CD4-positive, alpha-beta memory T cell (primary cell): ENCODE measurements around the gene SOX9. TPM values are rescaled to one million over a fixed set of nuclear protein-coding genes. Genes with fewer than 3 reads are reported as not detected.

Source experiments
- CTCF ChIA-PET: fragments of 350-600 bp; sonication (Branson Sonifier 250); formaldehyde crosslinking; loops from one replicate; lab custom pipeline; 2021; ENCODE audit warnings: inconsistent platforms; ENCODE audit not compliant: partially characterized antibody; lab: Charles Lee
- POLR2A ChIA-PET: fragments of 350-600 bp; sonication (Branson Sonifier 250); formaldehyde crosslinking; loops from one replicate; lab custom pipeline; 2021; ENCODE audit not compliant: partially characterized antibody; lab: Charles Lee
- DNase-seq, 5 donors: peaks; one replicate each; pipeline versions ENCODE4 v3.0.0 to v3.0.0-alpha.2; 2020 to 2022; ENCODE audit warnings: mixed read lengths in 1 of 5
- H3K27ac ChIP-seq: one replicate; pipeline ENCODE4 v1.7.0; 2013; ENCODE audit warnings: low read depth, low read length
- H3K27me3 ChIP-seq: 2 replicates; pipeline ENCODE4 v1.7.0; 2013; ENCODE audit warnings: mild to moderate bottlenecking, low read length, moderate library complexity; ENCODE audit not compliant: insufficient read depth
- H3K36me3 ChIP-seq: 2 replicates; pipeline ENCODE4 v1.7.0; 2013; ENCODE audit warnings: mild to moderate bottlenecking, low read length, moderate library complexity; ENCODE audit not compliant: insufficient read depth
- H3K4me1 ChIP-seq: 2 replicates; pipeline ENCODE4 v1.7.0; 2013; ENCODE audit warnings: mild to moderate bottlenecking, low read length, moderate library complexity; ENCODE audit not compliant: insufficient read depth
- H3K4me3 ChIP-seq, 2 donors: one replicate each; pipeline ENCODE4 v1.7.0; 2013; ENCODE audit warnings: low read length in 2 of 2, mild to moderate bottlenecking in 1 of 2
- H3K9me3 ChIP-seq, 2 donors: one replicate each; pipeline ENCODE4 v1.7.0; 2013; ENCODE audit warnings: low read length in 2 of 2, control low read depth in 1 of 2; ENCODE audit not compliant: control insufficient read depth in 1 of 2
- H3K27ac Mint-ChIP-seq, 7 donors: one replicate each; pipeline ENCODE4 v1.8.0; 2020 to 2021; ENCODE audit warnings: mixed read lengths in 7 of 7, mild to moderate bottlenecking in 6 of 7, inconsistent platforms in 3 of 7, moderate library complexity in 3 of 7
- H3K27me3 Mint-ChIP-seq, 2 donors: one replicate each; pipeline ENCODE4 v1.8.0; 2020 to 2021; ENCODE audit warnings: mixed read lengths in 2 of 2
- H3K36me3 Mint-ChIP-seq, 2 donors: one replicate each; pipeline ENCODE4 v1.8.0; 2020 to 2021; ENCODE audit warnings: mixed read lengths in 2 of 2, inconsistent platforms in 1 of 2, mild to moderate bottlenecking in 1 of 2
- H3K4me1 Mint-ChIP-seq, 4 donors: one replicate each; pipeline ENCODE4 v1.8.0; 2020 to 2021; ENCODE audit warnings: mixed read lengths in 4 of 4, mild to moderate bottlenecking in 1 of 4
- H3K4me3 Mint-ChIP-seq, 8 donors: one replicate each; pipeline ENCODE4 v1.8.0; 2020 to 2021; ENCODE audit warnings: mixed read lengths in 8 of 8, mild to moderate bottlenecking in 7 of 8, moderate library complexity in 6 of 8, inconsistent platforms in 3 of 8
- H3K9me3 Mint-ChIP-seq, 8 donors: one replicate each; pipeline ENCODE4 v1.8.0; 2020 to 2021; ENCODE audit warnings: mixed read lengths in 8 of 8, mild to moderate bottlenecking in 5 of 8, inconsistent platforms in 3 of 8, moderate library complexity in 1 of 8
- intact Hi-C: fragments of 100-400 bp; cut with micrococcal nuclease; formaldehyde crosslinking; loops from one replicate; pipeline ENCODE4 v1.15.1; 2023
- polyA plus RNA-seq, 2 donors: library from polyadenylated mRNA; unstranded; fragments of 300-500 nt; fragmentation: Illumina TruSeq; gene quantifications; one replicate each; pipeline ENCODE4 v1.2.3, GENCODE V29; 2021
- total RNA-seq, 2 experiments: library from RNA; stranded (reverse); gene quantifications; one replicate each; pipeline ENCODE4 v1.2.3, GENCODE V29; 2021

Gene SOX9
- not detected for total RNA-seq
- not detected for polyA plus RNA-seq

- DNase-seq: no peak
- intact Hi-C loops: no loop called here
- CTCF ChIA-PET: interaction anchor here (1.3 kb wide), 1 partner anchor 9 kb away, joined by 3 read pairs; no protein-coding TSS in a partner anchor
Observed at GRCh38 chr17:72120642-72121163, at the start of gene SOX9. Gene SOX9 (plus strand): TSS chr17:72121020. CDS start chr17:72121392, 372 bp downstream.

GRCh38 chr17:72071330-72071729 lies 49.5 kb upstream of the SOX9 start:
- H3K4me3 Mint-ChIP-seq: no peak overlapping the region
- Histone ChIP-seq H3K27ac (no peak overlapping the region), H3K9me3 (no peaks in the 10 kb centered on the region), H3K4me3 (no peak overlapping the region), H3K4me1 (no peaks in the 10 kb centered on the region), H3K27me3 (no peaks in the 10 kb centered on the region), H3K36me3 (no peaks in the 10 kb centered on the region)
- H3K27ac Mint-ChIP-seq: no peak overlapping the region
- H3K36me3 Mint-ChIP-seq: no peaks in the 10 kb centered on the region
- peaks cover 0 to 2% of the 10 kb centered on the region in 2 donors for H3K27me3 Mint-ChIP-seq
- no peak for DNase-seq
- ChIA-PET CTCF (no interaction called here), POLR2A (no interaction called here)
- no peaks in the 10 kb centered on the region for H3K4me1 Mint-ChIP-seq
- intact Hi-C loops: no loop called here
- peaks cover 0 to 4% (median under 1%) of the 10 kb centered on the region in 8 donors for H3K9me3 Mint-ChIP-seq

More at GRCh38 chr17:72120642-72121163, at the start of gene SOX9:
- H3K27ac Mint-ChIP-seq: peak within 1 kb of the TSS in 1 of 7 donors; percentile 69
- peaks cover 7% of the 10 kb centered on the region for H3K4me1 ChIP-seq
- no peaks in the 10 kb centered on the region for H3K36me3 ChIP-seq
- POLR2A ChIA-PET: no interaction called here
- no peaks in the 10 kb centered on the region for H3K9me3 ChIP-seq
- peak within 1 kb of the TSS in 6 of 8 donors; percentile 34 to 57 (median 48) for H3K4me3 Mint-ChIP-seq
- peaks cover 5 to 48% (median 14%) of the 10 kb centered on the region in 4 donors for H3K4me1 Mint-ChIP-seq
- H3K27me3 Mint-ChIP-seq: peaks cover 37 to 51% of the 10 kb centered on the region in 2 donors
- H3K27me3 ChIP-seq: peaks cover 24% of the 10 kb centered on the region
- no peak within 1 kb of the TSS for H3K4me3 ChIP-seq
- H3K36me3 Mint-ChIP-seq: no peaks in the 10 kb centered on the region
- H3K9me3 Mint-ChIP-seq: peaks cover 0 to 14% (median 2%) of the 10 kb centered on the region in 8 donors
- H3K27ac ChIP-seq: no peak within 1 kb of the TSS

GRCh38 chr17:72075995-72076677 lies 44.7 kb upstream of the SOX9 start:
- H3K4me3 Mint-ChIP-seq: no peak overlapping the region
- no peak for DNase-seq
- no peak overlapping the region for H3K4me3 ChIP-seq
- H3K36me3 Mint-ChIP-seq: no peaks in the 10 kb centered on the region
- intact Hi-C loops: no loop called here
- peaks cover 0 to 11% (median under 1%) of the 10 kb centered on the region in 8 donors for H3K9me3 Mint-ChIP-seq
- H3K4me1 ChIP-seq: no peaks in the 10 kb centered on the region
- H3K27ac ChIP-seq: no peak overlapping the region
- H3K27me3 ChIP-seq: no peaks in the 10 kb centered on the region
- ChIA-PET POLR2A (no interaction called here), CTCF (interaction anchor here (0.7 kb wide), 1 partner anchor 44 kb away, joined by 3 read pairs; no protein-coding TSS in a partner anchor)
- H3K27me3 Mint-ChIP-seq: peaks cover 0 to 3% of the 10 kb centered on the region in 2 donors
- no peaks in the 10 kb centered on the region for H3K9me3 ChIP-seq
- peaks cover 0 to 4% (median 2%) of the 10 kb centered on the region in 4 donors for H3K4me1 Mint-ChIP-seq
- no peaks in the 10 kb centered on the region for H3K36me3 ChIP-seq
- H3K27ac Mint-ChIP-seq: no peak overlapping the region

GRCh38 chr17:72076678-72077030 lies 44.2 kb upstream of the SOX9 start:
- no peak for DNase-seq
- H3K27ac ChIP-seq: no peak overlapping the region
- no peaks in the 10 kb centered on the region for H3K27me3 ChIP-seq
- H3K9me3 ChIP-seq: no peaks in the 10 kb centered on the region
- H3K4me3 ChIP-seq: no peak overlapping the region
- POLR2A ChIA-PET: no interaction called here
- intact Hi-C loops: no loop called here
- no peaks in the 10 kb centered on the region for H3K4me1 ChIP-seq
- Mint-ChIP-seq H3K36me3 (no peaks in the 10 kb centered on the region), H3K27ac (peak overlapping the region in 1 of 7 donors; percentile 6), H3K4me3 (no peak overlapping the region), H3K27me3 (peaks cover 0 to 3% of the 10 kb centered on the region in 2 donors), H3K4me1 (peaks cover 0 to 4% (median 2%) of the 10 kb centered on the region in 4 donors), H3K9me3 (peaks cover 0 to 13% (median under 1%) of the 10 kb centered on the region in 8 donors)
- H3K36me3 ChIP-seq: no peaks in the 10 kb centered on the region
- CTCF ChIA-PET: no interaction called here

GRCh38 chr17:72077326-72077960 lies 43.4 kb upstream of the SOX9 start:
- Histone ChIP-seq H3K27me3 (no peaks in the 10 kb centered on the region), H3K4me1 (no peaks in the 10 kb centered on the region), H3K36me3 (no peaks in the 10 kb centered on the region), H3K4me3 (no peak overlapping the region), H3K9me3 (no peaks in the 10 kb centered on the region), H3K27ac (no peak overlapping the region)
- Mint-ChIP-seq H3K4me1 (peaks cover 0 to 9% (median 3%) of the 10 kb centered on the region in 4 donors), H3K36me3 (no peaks in the 10 kb centered on the region), H3K27ac (no peak overlapping the region), H3K4me3 (no peak overlapping the region), H3K9me3 (peaks cover 0 to 18% (median 2%) of the 10 kb centered on the region in 8 donors), H3K27me3 (peaks cover 0 to 3% of the 10 kb centered on the region in 2 donors)
- CTCF ChIA-PET: no interaction called here
- POLR2A ChIA-PET: no interaction called here
- intact Hi-C loops: no loop called here
- no peak for DNase-seq

GRCh38 chr17:72079700-72080099 lies 41.1 kb upstream of the SOX9 start:
- H3K4me3 ChIP-seq: no peak overlapping the region
- peaks cover 0 to 9% (median 3%) of the 10 kb centered on the region in 4 donors for H3K4me1 Mint-ChIP-seq
- peaks cover 0 to 18% (median 2%) of the 10 kb centered on the region in 8 donors for H3K9me3 Mint-ChIP-seq
- POLR2A ChIA-PET: no interaction called here
- CTCF ChIA-PET: no interaction called here
- no peaks in the 10 kb centered on the region for H3K4me1 ChIP-seq
- H3K36me3 ChIP-seq: no peaks in the 10 kb centered on the region
- no peaks in the 10 kb centered on the region for H3K27me3 ChIP-seq
- no peak overlapping the region for H3K27ac ChIP-seq
- intact Hi-C loops: no loop called here
- no peak overlapping the region for H3K27ac Mint-ChIP-seq
- no peak overlapping the region for H3K4me3 Mint-ChIP-seq
- no peaks in the 10 kb centered on the region for H3K9me3 ChIP-seq
- DNase-seq: no peak
- no peaks in the 10 kb centered on the region for H3K36me3 Mint-ChIP-seq
- H3K27me3 Mint-ChIP-seq: peaks cover 0 to 3% of the 10 kb centered on the region in 2 donors

- Mint-ChIP-seq H3K27ac (no peak overlapping the region), H3K4me1 (no peaks in the 10 kb centered on the region), H3K27me3 (peaks cover 1 to 2% of the 10 kb centered on the region in 2 donors), H3K4me3 (no peak overlapping the region), H3K9me3 (peaks cover 0 to 10% (median 3%) of the 10 kb centered on the region in 8 donors), H3K36me3 (no peaks in the 10 kb centered on the region)
- no peaks in the 10 kb centered on the region for H3K27me3 ChIP-seq
- no peak overlapping the region for H3K27ac ChIP-seq
- CTCF ChIA-PET: no interaction called here
- POLR2A ChIA-PET: no interaction called here
- H3K4me1 ChIP-seq: no peaks in the 10 kb centered on the region
- intact Hi-C loops: no loop called here
- H3K36me3 ChIP-seq: no peaks in the 10 kb centered on the region
- H3K4me3 ChIP-seq: no peak overlapping the region
- H3K9me3 ChIP-seq: no peaks in the 10 kb centered on the region
- no peak for DNase-seq
Observed at GRCh38 chr17:72087876-72088275, 32.9 kb upstream of the SOX9 start.
